HepG2 (cell line): ENCODE results near the gene WNK2. TPM values are rescaled to one million over a fixed set of nuclear protein-coding genes. Genes with fewer than 3 reads are reported as not detected.

Source experiments
- ATAC-seq: fragments of 200-7000 bp; cut with Tn5 transposase; 3 replicates; pipeline ENCODE4 v1.9.1; 2020; ENCODE audit warnings: mild to moderate bottlenecking, moderate library complexity
- BruUV-seq: library from RNA; stranded (reverse); fragments of 400-500 nt; replicated peaks from 2 replicates; lab custom pipeline; 2021; lab: Mats Ljungman, UMichigan
- CTCF ChIA-PET: fragments of 300-600 bp; formaldehyde crosslinking; extraction: SDS; loops from one replicate; lab custom pipeline; 2021; ENCODE audit warnings: low total read pairs, inconsistent platforms, low intra/inter-chr PET ratio; lab: Yijun Ruan, JAX
- POLR2A ChIA-PET: fragments of 350-600 bp; sonication (Branson Sonifier 250); formaldehyde crosslinking; loops from one replicate; lab custom pipeline; 2020; ENCODE audit warnings: antibody characterized with exemption, inconsistent platforms; lab: Yijun Ruan, JAX
- DNase-seq: peaks from one replicate; pipeline ENCODE4 v3.0.0-alpha.2; 2015; ENCODE audit warnings: low spot score
- FAIRE-seq: peaks from 3 replicates; lab custom pipeline; 2011; peaks lifted over from hg19 to GRCh38; lab: Jason Lieb, UNC
- H2AFZ ChIP-seq: one replicate; pipeline ENCODE4 v1.6.1; 2011; ENCODE audit warnings: low read length, inconsistent platforms
- H3K27ac ChIP-seq: fragments of 300-600 bp; 3 replicates; pipeline ENCODE4 v1.8.0; 2011; ENCODE audit warnings: mixed run types, mild to moderate bottlenecking, mixed read lengths, low read length, inconsistent platforms; ENCODE audit not compliant: insufficient read depth; ENCODE audit errors: extremely low read length
- H3K27me3 ChIP-seq, 2 experiments: fragments of 200-600 bp in 1 of 2; 2 replicates in 1 of 2; 3 replicates in 1 of 2; pipeline versions ENCODE4 v1.6.0 to v1.8.0; 2011; ENCODE audit warnings: low read length in 2 of 2, mild to moderate bottlenecking in 2 of 2, moderate library complexity in 2 of 2, inconsistent platforms in 1 of 2; ENCODE audit not compliant: insufficient read depth in 2 of 2, control insufficient read depth in 1 of 2
- H3K36me3 ChIP-seq, 2 experiments: fragments of 200-600 bp in 1 of 2; replicated peaks in 1 of 2; 2 replicates in 1 of 2; 3 replicates in 1 of 2; pipeline versions ENCODE4 v1.5.1 to v1.8.0; 2011; ENCODE audit warnings: low read length in 2 of 2, inconsistent platforms in 1 of 2; ENCODE audit not compliant: insufficient read depth in 2 of 2, control insufficient read depth in 1 of 2
- H3K4me1 ChIP-seq: 2 replicates; pipeline ENCODE4 v1.5.1; 2012; ENCODE audit warnings: low read length, inconsistent platforms; ENCODE audit not compliant: insufficient read depth
- H3K4me2 ChIP-seq: 2 replicates; pipeline ENCODE4 v1.6.0; 2011; ENCODE audit warnings: low read depth, low read length, inconsistent platforms
- H3K4me3 ChIP-seq, 3 experiments: fragments of 200-600 bp in 1 of 3; sonication (generic), shearing (Covaris generic) in 1 of 3; replicated peaks in 1 of 3; 2 replicates each; pipeline ENCODE4 v1.5.1; 2011 to 2016; ENCODE audit warnings: low read length in 3 of 3, inconsistent platforms in 2 of 3, low read depth in 2 of 3, mild to moderate bottlenecking in 2 of 3, control low read depth in 1 of 3, mixed read lengths in 1 of 3; ENCODE audit not compliant: insufficient read depth in 1 of 3
- H3K79me2 ChIP-seq: one replicate; pipeline ENCODE4 v1.6.1; 2011; ENCODE audit warnings: low read length, inconsistent platforms; ENCODE audit not compliant: insufficient read depth
- H3K9ac ChIP-seq: 2 replicates; pipeline ENCODE4 v1.6.0; 2011; ENCODE audit warnings: mild to moderate bottlenecking, low read depth, low read length, inconsistent platforms; ENCODE audit not compliant: insufficient read depth
- H3K9me3 ChIP-seq: 2 replicates; pipeline ENCODE4 v1.5.1; 2012; ENCODE audit warnings: mild to moderate bottlenecking, low read length
- H4K20me1 ChIP-seq: 2 replicates; pipeline ENCODE4 v1.6.0; 2011; ENCODE audit warnings: inconsistent platforms, mild to moderate bottlenecking, low read length, moderate library complexity; ENCODE audit not compliant: insufficient read depth
- HNF4G ChIP-seq, 2 experiments: sonication (generic) in 1 of 2; formaldehyde crosslinking in 1 of 2; IDR thresholded peaks; 2 replicates each; pipeline versions ENCODE4 v1.4.0 to v1.6.1; 2011 to 2020; ENCODE audit warnings: borderline replicate concordance in 2 of 2, low read depth in 2 of 2, mild to moderate bottlenecking in 2 of 2, low read length in 1 of 2, missing genetic modification reagents in 1 of 2, moderate library complexity in 1 of 2
- NFE2L2 ChIP-seq: fragments of 150-350 bp; IDR thresholded peaks from 2 replicates; pipeline ENCODE4 v1.6.1; 2014; ENCODE audit warnings: low read length
- TRIM24 ChIP-seq: sonication (generic); formaldehyde crosslinking; IDR thresholded peaks from 2 replicates; pipeline ENCODE4 v1.8.0; 2022; ENCODE audit warnings: mild to moderate bottlenecking, missing genetic modification reagents
- YEATS4 ChIP-seq: sonication (generic); formaldehyde crosslinking; IDR thresholded peaks from 2 replicates; pipeline ENCODE4 v1.4.0; 2020; ENCODE audit warnings: missing genetic modification reagents, borderline replicate concordance
- ZBTB25 ChIP-seq: IDR thresholded peaks from 2 replicates; pipeline ENCODE4 v1.6.1; 2018; ENCODE audit warnings: missing genetic modification reagents
- ZNF12 ChIP-seq: sonication (generic); formaldehyde crosslinking; IDR thresholded peaks from 2 replicates; pipeline ENCODE4 v1.5.0; 2020; ENCODE audit warnings: missing genetic modification reagents
- ZNF639 ChIP-seq: conservative IDR thresholded peaks from 2 replicates; pipeline ENCODE4 v1.6.1; 2018; ENCODE audit warnings: missing genetic modification reagents
- ZNF746 ChIP-seq: sonication (generic); formaldehyde crosslinking; IDR thresholded peaks from 2 replicates; pipeline ENCODE4 v1.8.0; 2022; ENCODE audit warnings: mild to moderate bottlenecking, missing genetic modification reagents
- ZNF775 ChIP-seq: sonication (generic); formaldehyde crosslinking; IDR thresholded peaks from 2 replicates; pipeline ENCODE4 v1.4.0; 2020; ENCODE audit warnings: missing genetic modification reagents, mild to moderate bottlenecking, moderate library complexity, borderline replicate concordance
- ZNF839 ChIP-seq: sonication (generic); formaldehyde crosslinking; IDR thresholded peaks from 2 replicates; pipeline ENCODE4 v1.4.0; 2020; ENCODE audit warnings: missing genetic modification reagents, mild to moderate bottlenecking, borderline replicate concordance
- WGBS: methylation state at CpG from one replicate; pipeline ENCODE4 v1.1.6; 2017; ENCODE audit warnings: low lambda C conversion rate; 5-methylcytosine and 5-hydroxymethylcytosine counted together
- in situ Hi-C: cut with HindIII; loops from 2 replicates; pipeline ENCODE4 v1.10.0; 2017; ENCODE audit warnings: low pct_unique_long_range_greater_than_20kb; ENCODE audit not compliant: extremely low pct_ligation_motif_present
- intact Hi-C: fragments of 100-400 bp; cut with micrococcal nuclease; formaldehyde crosslinking; loops from one replicate; pipeline ENCODE4 v1.10.0; 2022; ENCODE audit not compliant: unreplicated experiment
- polyA plus RNA-seq, 8 experiments: library from polyadenylated mRNA; depleted of rRNA in 3 of 8; stranded (reverse) in 7 of 8; unstranded in 1 of 8; fragments of >200 nt; fragmentation: Illumina TruSeq in 4 of 8; extraction: Trizol in 4 of 8; gene quantifications; 2 replicates each; pipeline versions ENCODE4 v1.2.1 to v1.2.3, GENCODE V29; 2011 to 2016; ENCODE audit warnings: low read depth in 4 of 8, missing spikeins in 1 of 8, mixed read lengths in 1 of 8; ENCODE audit not compliant: insufficient read depth in 1 of 8
- total RNA-seq, 5 experiments: library from RNA; depleted of rRNA; stranded (reverse); fragments of >200 nt; fragmentation: Illumina TruSeq; extraction: Trizol; gene quantifications; 2 replicates each; pipeline ENCODE4 v1.2.3, GENCODE V29; 2016; ENCODE audit warnings: low read depth in 1 of 5
- TF ChIP-seq, protein P1 (sequence below): sonication (generic); formaldehyde crosslinking; IDR thresholded peaks from 2 replicates; pipeline ENCODE4 v1.9.0; 2021; ENCODE audit warnings: missing genetic modification reagents, mild to moderate bottlenecking, borderline replicate concordance
- TF ChIP-seq, protein P2 (sequence below): sonication (generic); formaldehyde crosslinking; conservative IDR thresholded peaks from 2 replicates; pipeline ENCODE4 v1.8.0; 2022; ENCODE audit warnings: mild to moderate bottlenecking, moderate library complexity, missing genetic modification reagents

WNK2 gene
- total and polyA plus RNA-seq, 2 of the 13 experiments (the other 11 are each of a cell fraction or from before 2014, with no cell fraction given), result 10.5 to 12.0 TPM

- no peak for TF ChIP-seq ZNF12
- TF ChIP-seq ZNF775 (CRISPR knock-in tag), result no peak
- TF ChIP-seq NFE2L2, result no peak
- TF ChIP-seq, protein P1, sequence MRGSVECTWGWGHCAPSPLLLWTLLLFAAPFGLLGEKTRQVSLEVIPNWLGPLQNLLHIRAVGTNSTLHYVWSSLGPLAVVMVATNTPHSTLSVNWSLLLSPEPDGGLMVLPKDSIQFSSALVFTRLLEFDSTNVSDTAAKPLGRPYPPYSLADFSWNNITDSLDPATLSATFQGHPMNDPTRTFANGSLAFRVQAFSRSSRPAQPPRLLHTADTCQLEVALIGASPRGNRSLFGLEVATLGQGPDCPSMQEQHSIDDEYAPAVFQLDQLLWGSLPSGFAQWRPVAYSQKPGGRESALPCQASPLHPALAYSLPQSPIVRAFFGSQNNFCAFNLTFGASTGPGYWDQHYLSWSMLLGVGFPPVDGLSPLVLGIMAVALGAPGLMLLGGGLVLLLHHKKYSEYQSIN, result no peak
- no peak for TF ChIP-seq YEATS4 (CRISPR knock-in tag)
- TF ChIP-seq ZNF746, result no peak
- TF ChIP-seq ZNF839 (CRISPR knock-in tag), result no peak
- TF ChIP-seq TRIM24 (CRISPR knock-in tag), result no peak
- TF ChIP-seq HNF4G (IDR thresholded peaks at IDR 0.05; ENCODE audit: borderline replicate concordance, low read depth, low read length), result no peak
- TF ChIP-seq HNF4G (CRISPR knock-in tag; IDR thresholded peaks at IDR 0.05; ENCODE audit: borderline replicate concordance, low read depth), result no peak
- TF ChIP-seq ZBTB25 (CRISPR knock-in tag), result no peak
Measured at GRCh38 chr9:93174976-93175375, 9.0 kb upstream of the WNK2 start (continued).

DNA sequence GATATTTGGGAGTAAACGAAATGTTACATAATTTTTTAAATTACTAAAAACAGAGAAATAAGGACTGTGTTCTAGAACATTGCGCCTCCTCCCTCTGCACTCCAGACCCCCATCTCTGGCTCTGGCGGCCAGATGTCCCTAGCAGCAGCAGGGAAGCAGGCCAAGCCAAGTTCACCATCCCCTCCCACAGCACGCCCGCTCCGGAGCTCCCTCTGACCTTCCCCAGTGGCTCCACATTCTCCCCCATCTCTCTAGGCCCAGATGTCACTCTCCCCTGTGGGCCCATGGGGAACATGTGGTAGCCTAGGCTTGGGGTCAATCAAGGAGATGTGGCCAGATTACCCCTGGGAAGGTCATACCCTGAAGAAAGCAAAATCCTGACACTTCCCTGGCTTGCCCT, 6.3 kb upstream of the WNK2 start:
- Histone ChIP-seq H3K4me3 (no peak overlapping the region), H3K9me3 (no peaks in the 10 kb centered on the region), H3K27ac (no peak overlapping the region), H3K4me1 (peaks cover 57% of the 10 kb centered on the region), H4K20me1 (no peaks in the 10 kb centered on the region), H3K36me3 (no peaks in the 10 kb centered on the region), H3K79me2 (no peaks in the 10 kb centered on the region), H3K27me3 (peaks cover 7 to 43% of the 10 kb centered on the region in 2 experiments), H3K4me2 (no peak overlapping the region), H2AFZ (no peak overlapping the region), H3K9ac (no peak overlapping the region)
- ChIA-PET POLR2A (no interaction called here), CTCF (no interaction called here)
- BruUV-seq, result no TSS peak
- FAIRE-seq (no peak), DNase-seq (no peak), ATAC-seq (no peak)
- intact Hi-C loops (no loop called here), in situ Hi-C loops (no loop called here)
- WGBS, result 22% methylated on average over 6 of the region's 6 CpGs
- TF ChIP-seq, protein P2, sequence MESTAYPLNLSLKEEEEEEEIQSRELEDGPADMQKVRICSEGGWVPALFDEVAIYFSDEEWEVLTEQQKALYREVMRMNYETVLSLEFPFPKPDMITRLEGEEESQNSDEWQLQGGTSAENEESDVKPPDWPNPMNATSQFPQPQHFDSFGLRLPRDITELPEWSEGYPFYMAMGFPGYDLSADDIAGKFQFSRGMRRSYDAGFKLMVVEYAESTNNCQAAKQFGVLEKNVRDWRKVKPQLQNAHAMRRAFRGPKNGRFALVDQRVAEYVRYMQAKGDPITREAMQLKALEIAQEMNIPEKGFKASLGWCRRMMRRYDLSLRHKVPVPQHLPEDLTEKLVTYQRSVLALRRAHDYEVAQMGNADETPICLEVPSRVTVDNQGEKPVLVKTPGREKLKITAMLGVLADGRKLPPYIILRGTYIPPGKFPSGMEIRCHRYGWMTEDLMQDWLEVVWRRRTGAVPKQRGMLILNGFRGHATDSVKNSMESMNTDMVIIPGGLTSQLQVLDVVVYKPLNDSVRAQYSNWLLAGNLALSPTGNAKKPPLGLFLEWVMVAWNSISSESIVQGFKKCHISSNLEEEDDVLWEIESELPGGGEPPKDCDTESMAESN (CRISPR knock-in tag), result no peak
- no peak for TF ChIP-seq ZNF639
